Measurements from ENCODE around the gene CEP290.

GRCh38 chr12:88092771-88093170 is 49.1 kb downstream of the CEP290 start:
- TF ChIP-seq CTCF (IDR thresholded peaks at IDR 0.05; ENCODE audit: low read depth, low read length) (no peak), EZH2phosphoT487 (IDR thresholded peaks at IDR 0.05; ENCODE audit: low read depth) (no peak)
